GM18517 (cell line): ENCODE data around the gene MRPL50.
"Not testable (repeated sequence)": the region's sequence is repeated elsewhere in the genome, so short reads cannot be mapped to it uniquely, and the experiment has no call there.

Source experiments
- ATAC-seq: cut with Tn5 transposase; IDR thresholded peaks from one replicate; pipeline ENCODE4 v1.9.1; 2021; ENCODE audit warnings: mild to moderate bottlenecking, moderate library complexity; ENCODE audit not compliant: unreplicated experiment

MRPL50 gene

GRCh38 chr9:101418518-101419430 lies 20.4 kb upstream of the MRPL50 start:
- no peak for ATAC-seq

GRCh38 chr9:101417977-101418376 lies 19.6 kb upstream of the MRPL50 start:
- ATAC-seq: no peak

- no peak for ATAC-seq
Observed at GRCh38 chr9:101417389-101417788, 19.0 kb upstream of the MRPL50 start.

- no peak for ATAC-seq
Observed at GRCh38 chr9:101415578-101415977, 17.2 kb upstream of the MRPL50 start.

- ATAC-seq: no peak
Observed at GRCh38 chr9:101414839-101415238, 16.4 kb upstream of the MRPL50 start.

GRCh38 chr9:101409079-101409477 lies 10.7 kb upstream of the MRPL50 start:
- no peak for ATAC-seq

- no peak for ATAC-seq
Observed at GRCh38 chr9:101408374-101409078, 10.1 kb upstream of the MRPL50 start.

- no peak for ATAC-seq
Observed at GRCh38 chr9:101403516-101404285, 5.3 kb upstream of the MRPL50 start.

GRCh38 chr9:101400120-101400519 lies 1.7 kb upstream of the MRPL50 start:
- ATAC-seq: no peak

- no peak for ATAC-seq
Observed at GRCh38 chr9:101399643-101399970, 1.2 kb upstream of the MRPL50 start.

- ATAC-seq: no peak
Observed at GRCh38 chr9:101398930-101399642, 668 bp upstream of the MRPL50 start.

GRCh38 chr9:101397746-101398067 lies 711 bp downstream of the MRPL50 start:
- ATAC-seq: no peak

- no peak for ATAC-seq
Observed at GRCh38 chr9:101394687-101395086, 3.7 kb downstream of the MRPL50 start.

GRCh38 chr9:101393135-101393534 lies 5.3 kb downstream of the MRPL50 start:
- no peak for ATAC-seq

GRCh38 chr9:101388507-101388993 lies 9.9 kb downstream of the MRPL50 start:
- ATAC-seq: no peak

- ATAC-seq: peak; percentile 77
Observed at GRCh38 chr9:101387871-101388506, 10.4 kb downstream of the MRPL50 start.

GRCh38 chr9:101384873-101385536 lies 13.4 kb downstream of the MRPL50 start, which contains the start of gene BAAT:
TSS of gene BAAT (minus strand) at chr9:101385006. CDS start at chr9:101371404, 13,602 bp downstream.
- not testable (repeated sequence) for ATAC-seq

- ATAC-seq: no peak
Observed at GRCh38 chr9:101383361-101383760, 15.1 kb downstream of the MRPL50 start.

GRCh38 chr9:101381833-101382342 lies 16.5 kb downstream of the MRPL50 start:
- ATAC-seq: no peak
